ENCODE data around the gene S1PR1.

Gene S1PR1

DNA sequence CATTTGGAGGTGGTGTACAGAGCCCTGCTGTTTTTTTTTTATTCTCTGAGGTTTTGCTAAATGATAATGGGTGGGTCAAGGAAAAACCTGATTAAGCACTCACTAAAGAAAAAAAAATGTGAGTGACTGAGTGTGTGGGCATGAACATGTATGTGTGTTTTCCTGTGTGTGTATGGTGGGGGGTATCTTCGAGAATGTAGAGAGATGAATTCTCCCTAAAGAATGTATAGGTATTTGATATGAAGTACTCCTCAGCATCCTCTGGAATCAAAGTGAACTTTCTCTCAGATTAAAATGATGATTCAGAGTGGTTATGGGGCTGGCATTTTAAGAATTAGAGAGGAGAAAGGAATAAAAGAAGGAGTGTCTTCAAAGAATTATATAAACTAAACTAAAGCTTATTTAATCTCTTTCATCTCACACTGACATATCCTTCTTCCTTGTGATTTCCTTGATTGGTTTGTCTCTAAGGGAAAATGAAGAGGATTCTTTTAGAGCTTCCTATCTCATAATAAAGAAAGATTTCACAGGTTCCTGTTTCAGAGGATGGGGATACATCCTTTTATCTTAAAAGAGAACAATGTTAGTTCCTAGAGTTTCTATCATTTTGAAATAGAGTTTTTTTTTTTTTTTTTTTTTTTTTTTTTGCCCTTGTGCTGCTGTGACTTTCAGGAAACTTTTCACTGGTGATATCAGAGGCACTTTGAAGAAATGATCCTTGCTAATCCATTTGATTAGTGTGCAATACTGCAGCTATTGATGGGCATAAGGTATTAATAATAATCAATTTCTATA is 23.9 kb downstream of the S1PR1 start:
- TF ChIP-seq, protein P1, sequence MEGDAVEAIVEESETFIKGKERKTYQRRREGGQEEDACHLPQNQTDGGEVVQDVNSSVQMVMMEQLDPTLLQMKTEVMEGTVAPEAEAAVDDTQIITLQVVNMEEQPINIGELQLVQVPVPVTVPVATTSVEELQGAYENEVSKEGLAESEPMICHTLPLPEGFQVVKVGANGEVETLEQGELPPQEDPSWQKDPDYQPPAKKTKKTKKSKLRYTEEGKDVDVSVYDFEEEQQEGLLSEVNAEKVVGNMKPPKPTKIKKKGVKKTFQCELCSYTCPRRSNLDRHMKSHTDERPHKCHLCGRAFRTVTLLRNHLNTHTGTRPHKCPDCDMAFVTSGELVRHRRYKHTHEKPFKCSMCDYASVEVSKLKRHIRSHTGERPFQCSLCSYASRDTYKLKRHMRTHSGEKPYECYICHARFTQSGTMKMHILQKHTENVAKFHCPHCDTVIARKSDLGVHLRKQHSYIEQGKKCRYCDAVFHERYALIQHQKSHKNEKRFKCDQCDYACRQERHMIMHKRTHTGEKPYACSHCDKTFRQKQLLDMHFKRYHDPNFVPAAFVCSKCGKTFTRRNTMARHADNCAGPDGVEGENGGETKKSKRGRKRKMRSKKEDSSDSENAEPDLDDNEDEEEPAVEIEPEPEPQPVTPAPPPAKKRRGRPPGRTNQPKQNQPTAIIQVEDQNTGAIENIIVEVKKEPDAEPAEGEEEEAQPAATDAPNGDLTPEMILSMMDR (IDR thresholded peaks at IDR 0.05), result no peak

DNA sequence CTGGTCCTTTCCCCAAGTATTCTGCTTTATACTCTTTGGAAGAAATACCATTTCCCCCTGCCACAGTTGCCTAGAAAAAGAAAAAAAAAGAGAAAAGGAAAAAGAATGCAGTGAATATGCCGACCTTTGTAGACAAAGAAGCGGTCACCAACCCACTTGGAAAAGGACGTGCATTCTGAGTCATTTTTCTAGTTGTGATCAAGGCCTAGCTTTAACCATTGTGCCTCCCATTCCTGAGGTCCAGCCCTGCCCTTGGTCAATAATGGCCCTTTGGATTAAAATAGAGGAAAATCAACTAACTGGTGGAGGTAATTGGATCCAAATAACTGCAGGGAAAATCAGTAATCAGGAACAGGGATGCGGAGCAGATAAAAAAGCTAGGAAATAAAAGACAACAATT is 24.8 kb downstream of the S1PR1 start:
- TF ChIP-seq, protein P1 (IDR thresholded peaks at IDR 0.05), result no peak

DNA sequence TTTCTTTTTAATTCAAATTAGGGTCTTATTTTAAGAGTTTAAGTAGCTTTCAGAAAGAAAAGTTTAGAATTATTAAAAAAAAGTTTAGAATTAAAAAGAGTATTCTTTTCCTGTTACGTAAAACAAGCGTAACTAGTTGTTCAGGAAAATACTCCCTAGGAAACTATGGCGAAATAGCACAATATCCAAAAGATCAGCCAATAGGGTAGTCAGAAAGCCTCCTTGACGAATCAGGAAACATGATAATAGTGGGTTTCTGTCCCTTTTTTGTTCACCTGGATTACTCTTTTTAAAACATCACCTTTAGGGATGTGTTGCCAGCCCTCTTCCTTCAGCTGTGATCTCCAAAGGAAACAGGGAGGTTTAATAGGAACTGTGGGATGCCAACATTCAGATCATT is 25.2 kb downstream of the S1PR1 start:
- TF ChIP-seq, protein P1 (IDR thresholded peaks at IDR 0.05), result no peak

DNA sequence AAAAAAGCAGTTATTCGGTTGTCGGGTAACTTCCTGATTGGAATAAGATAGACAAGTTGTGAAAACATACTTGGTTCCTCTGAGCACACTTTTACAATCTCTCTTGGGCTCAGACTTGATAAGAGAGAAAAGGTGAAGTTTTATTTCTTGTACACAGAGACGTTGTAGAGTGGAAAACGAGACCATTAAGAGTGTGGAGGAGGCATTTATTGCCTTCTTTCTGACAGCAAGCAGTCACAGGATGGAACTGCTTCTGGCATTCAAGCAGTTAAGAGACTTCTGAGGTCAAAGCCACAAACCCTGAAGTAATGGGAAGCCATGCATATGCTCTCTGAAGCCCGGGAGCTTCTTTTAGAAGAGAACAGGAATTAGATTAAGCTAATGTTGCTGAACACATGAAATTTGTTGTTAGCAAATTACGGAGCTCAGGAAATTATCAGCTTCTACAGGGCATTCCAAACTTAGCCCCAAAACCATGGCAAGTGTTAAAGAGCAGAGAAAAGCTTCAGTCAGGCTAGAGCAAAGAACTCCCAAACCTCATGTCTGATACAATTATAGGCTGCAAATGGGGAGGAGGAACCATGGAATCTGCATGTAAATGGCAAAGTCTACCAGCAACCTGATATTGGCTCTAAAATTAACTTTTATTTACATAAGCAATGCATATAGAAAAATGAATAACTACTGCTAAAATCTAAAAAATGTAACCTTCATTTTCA is 26.0 kb downstream of the S1PR1 start:
- TF ChIP-seq, protein P1 (IDR thresholded peaks at IDR 0.05), result no peak

DNA sequence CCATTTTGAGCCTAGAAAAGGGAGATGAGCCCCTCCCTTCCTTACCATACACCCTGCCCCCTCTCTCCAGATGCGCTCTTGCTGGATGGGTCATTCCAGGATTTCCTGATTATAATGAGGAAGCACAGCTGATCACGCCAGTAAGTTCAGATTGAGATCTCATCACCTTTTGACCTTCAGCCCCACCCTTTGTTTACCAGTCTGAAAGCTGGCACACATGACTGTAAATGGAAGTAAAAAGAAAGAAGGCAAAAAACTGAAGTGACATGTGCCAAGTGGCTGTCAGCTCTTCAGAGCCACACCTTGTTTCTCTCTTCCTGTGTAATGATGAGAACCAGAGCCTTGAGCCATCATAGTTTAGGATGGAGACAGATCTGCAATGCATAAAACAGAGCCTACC is 27.9 kb downstream of the S1PR1 start:
- TF ChIP-seq, protein P1 (IDR thresholded peaks at IDR 0.05), result no peak

DNA sequence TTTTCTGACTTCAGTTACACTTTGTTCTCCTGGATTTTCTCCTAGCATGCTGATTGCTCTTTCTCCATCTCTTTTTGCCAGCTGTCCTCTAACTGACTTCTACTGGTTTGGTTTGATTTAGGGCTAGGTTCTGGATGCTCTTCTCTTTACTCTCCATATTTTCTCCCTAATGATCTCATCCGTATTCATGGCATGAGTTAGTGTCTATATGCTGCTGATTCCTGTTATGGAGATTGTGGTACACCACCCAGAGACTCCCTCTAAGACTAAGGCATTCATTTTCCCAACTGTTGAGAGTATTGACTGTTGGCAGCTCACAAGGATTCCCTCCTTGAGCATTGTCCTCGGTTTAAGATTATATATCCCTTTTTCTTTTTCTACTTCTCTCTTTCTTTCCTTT is 28.9 kb downstream of the S1PR1 start:
- TF ChIP-seq, protein P1 (IDR thresholded peaks at IDR 0.05), result no peak

DNA sequence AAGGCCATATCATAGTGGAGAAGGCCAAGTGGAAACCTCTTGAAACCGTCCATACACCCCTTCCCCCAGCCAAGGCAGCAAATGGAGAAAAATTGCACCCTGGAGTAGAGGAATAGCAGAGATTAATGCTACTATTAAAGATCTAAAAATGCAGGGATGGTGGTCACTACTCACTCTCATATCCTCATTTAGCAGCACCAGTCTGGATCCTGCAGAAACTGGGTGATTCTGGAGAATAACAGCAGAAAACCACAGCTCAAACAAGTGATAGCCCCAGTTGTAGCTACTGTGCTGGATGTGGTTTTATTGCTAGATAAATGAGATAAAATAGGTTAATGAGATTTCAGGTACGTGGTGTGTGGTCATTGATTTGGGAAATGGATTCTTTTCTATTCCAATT is 30.3 kb downstream of the S1PR1 start:
- TF ChIP-seq, protein P1 (IDR thresholded peaks at IDR 0.05), result no peak

All from LNCAP (cell line).